ENCODE data around the gene CS. TPM values are rescaled to one million over a fixed set of nuclear protein-coding genes. Genes with fewer than 3 reads are reported as not detected.

The CS gene
- polyA plus RNA-seq, 3 donors: 55.7 to 156 (median 86.1) TPM

DNA sequence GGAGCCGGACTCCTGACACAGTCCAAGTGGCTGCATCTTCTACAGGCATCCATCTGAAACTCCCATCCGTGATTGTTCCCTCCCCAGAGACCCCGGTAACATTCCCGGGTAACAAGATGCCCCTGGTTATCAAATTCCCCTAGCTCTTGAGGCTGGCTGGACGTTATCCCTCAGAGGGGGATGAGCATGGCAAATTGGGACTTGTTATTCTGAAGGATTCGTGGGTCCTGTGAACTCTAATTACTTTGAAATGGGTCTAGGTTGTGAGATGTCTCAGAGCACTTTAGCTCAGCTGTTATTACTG lies 34.3 kb upstream of the CS start:
- Histone ChIP-seq H3K79me2 (ENCODE audit: insufficient read depth, low read length) (peaks cover 17% of the 10 kb centered on the region), H3K9me3 (replicated peaks in 1 of 2; ENCODE audit: control insufficient read depth in 1 of 2, insufficient read depth in 1 of 2, low read length in 2 of 2) (no peaks in the 10 kb centered on the region), H2AFZ (ENCODE audit: insufficient read depth, low read depth, low read length, poor library complexity, severe bottlenecking) (peak overlapping the region; percentile 82), H3K4me2 (replicated peaks; ENCODE audit: extremely low read depth, low read length, poor library complexity, severe bottlenecking) (peak overlapping the region; percentile 83), H3K27me3 (ENCODE audit: control insufficient read depth in 2 of 2, insufficient read depth in 2 of 2, low read length in 2 of 2) (no peaks in the 10 kb centered on the region), H3K27ac (ENCODE audit: low read depth in 1 of 2, low read length in 2 of 2) (peak overlapping the region; percentile 94 to 99), H3K4me3 (replicated peaks in 1 of 3; ENCODE audit: low read depth in 2 of 3, low read length in 3 of 3) (peak overlapping the region; percentile 50 to 79 (median 64)), H3K4me1 (ENCODE audit: control insufficient read depth in 1 of 2, insufficient read depth in 2 of 2, low read length in 2 of 2) (peaks cover 59 to 61% of the 10 kb centered on the region in 2 donors), H3K36me3 (replicated peaks in 1 of 2; ENCODE audit: control insufficient read depth in 1 of 2, insufficient read depth in 2 of 2, low read length in 2 of 2) (no peaks in the 10 kb centered on the region), H4K20me1 (ENCODE audit: insufficient read depth, low read length) (no peaks in the 10 kb centered on the region), H3K9ac (ENCODE audit: insufficient read depth, low read length, poor library complexity, severe bottlenecking) (peak overlapping the region; percentile 90)
- Mint-ChIP-seq H3K36me3 (peaks cover 3 to 8% of the 10 kb centered on the region in 2 donors), H3K4me3 (peak overlapping the region; percentile 83 to 94), H3K27ac (peak overlapping the region; percentile 99 to 100 (median 100)), H3K4me1 (peaks cover 59% of the 10 kb centered on the region), H3K27me3 (ENCODE audit: low read depth in 3 of 3) (peaks cover 0 to 3% (median 2%) of the 10 kb centered on the region in 3 donors), H3K9me3 (peaks cover 0 to 3% (median 0%) of the 10 kb centered on the region in 7 donors)
- no CpG with 5 or more reads among the region's 6 CpGs for WGBS (ENCODE audit: insufficient coverage)
- TF ChIP-seq, protein P1, sequence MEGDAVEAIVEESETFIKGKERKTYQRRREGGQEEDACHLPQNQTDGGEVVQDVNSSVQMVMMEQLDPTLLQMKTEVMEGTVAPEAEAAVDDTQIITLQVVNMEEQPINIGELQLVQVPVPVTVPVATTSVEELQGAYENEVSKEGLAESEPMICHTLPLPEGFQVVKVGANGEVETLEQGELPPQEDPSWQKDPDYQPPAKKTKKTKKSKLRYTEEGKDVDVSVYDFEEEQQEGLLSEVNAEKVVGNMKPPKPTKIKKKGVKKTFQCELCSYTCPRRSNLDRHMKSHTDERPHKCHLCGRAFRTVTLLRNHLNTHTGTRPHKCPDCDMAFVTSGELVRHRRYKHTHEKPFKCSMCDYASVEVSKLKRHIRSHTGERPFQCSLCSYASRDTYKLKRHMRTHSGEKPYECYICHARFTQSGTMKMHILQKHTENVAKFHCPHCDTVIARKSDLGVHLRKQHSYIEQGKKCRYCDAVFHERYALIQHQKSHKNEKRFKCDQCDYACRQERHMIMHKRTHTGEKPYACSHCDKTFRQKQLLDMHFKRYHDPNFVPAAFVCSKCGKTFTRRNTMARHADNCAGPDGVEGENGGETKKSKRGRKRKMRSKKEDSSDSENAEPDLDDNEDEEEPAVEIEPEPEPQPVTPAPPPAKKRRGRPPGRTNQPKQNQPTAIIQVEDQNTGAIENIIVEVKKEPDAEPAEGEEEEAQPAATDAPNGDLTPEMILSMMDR (IDR thresholded peaks at IDR 0.05): peak; percentile 38
- no peak for DNase-seq
- intact Hi-C loops (cut with micrococcal nuclease): loop anchor here in 1 of 2 donors (10.0 kb wide), 1 partner anchor 130 kb away; the partner anchor contains the start of gene SPRYD4

DNA sequence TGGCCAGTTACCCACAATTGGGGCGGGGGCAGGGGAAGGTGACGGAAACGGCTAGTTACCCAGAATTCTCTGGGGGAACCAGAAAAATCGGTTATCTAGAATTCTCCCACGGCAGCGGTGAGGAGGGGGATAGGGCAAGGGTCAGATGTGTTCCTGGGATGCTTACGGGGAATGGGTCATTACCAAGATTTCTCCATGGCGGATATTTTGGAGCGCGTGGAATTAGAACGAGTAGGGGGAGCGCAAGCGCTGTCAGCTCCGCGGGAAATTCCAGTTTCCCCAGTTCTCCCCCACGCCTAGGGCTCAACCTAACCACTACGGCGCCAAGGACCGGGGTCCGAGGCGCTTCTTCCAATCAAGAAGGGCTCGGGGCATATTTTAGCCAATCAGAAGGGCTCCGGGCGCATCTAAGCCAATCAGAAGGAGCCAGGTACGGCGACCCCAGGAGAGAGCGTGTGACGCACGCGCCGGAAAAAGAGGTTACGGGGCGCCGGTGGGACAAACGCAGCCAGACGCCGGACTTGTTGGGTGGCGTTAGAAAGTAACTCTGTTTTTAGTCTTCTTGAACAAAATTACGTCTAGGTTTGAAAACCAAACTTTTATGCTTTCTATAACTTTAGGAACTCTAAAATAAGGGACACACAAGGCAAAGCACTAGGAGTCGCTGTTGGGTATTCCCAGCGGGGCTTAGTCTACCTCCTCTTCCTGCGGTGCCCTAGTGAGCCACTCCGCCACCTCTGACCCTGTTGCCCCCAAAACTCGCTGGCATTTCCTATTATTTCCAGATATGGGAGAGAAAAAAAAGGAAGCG lies 33.8 kb upstream of the CS start, which contains the start of gene PAN2:
TSS of gene PAN2 (minus strand) at position 322 of the 811 bp plus-strand sequence. CDS start 906 bp downstream, outside the sequence.
- Histone ChIP-seq H2AFZ (ENCODE audit: insufficient read depth, low read depth, low read length, poor library complexity, severe bottlenecking) (peak within 1 kb of the TSS; percentile 82), H3K27ac (ENCODE audit: low read depth in 1 of 2, low read length in 2 of 2) (peak within 1 kb of the TSS; percentile 94 to 99), H3K79me2 (ENCODE audit: insufficient read depth, low read length) (peaks cover 17% of the 10 kb centered on the region), H3K4me3 (replicated peaks in 1 of 3; ENCODE audit: low read depth in 2 of 3, low read length in 3 of 3) (peak within 1 kb of the TSS; percentile 50 to 79 (median 64)), H4K20me1 (ENCODE audit: insufficient read depth, low read length) (no peaks in the 10 kb centered on the region), H3K36me3 (replicated peaks in 1 of 2; ENCODE audit: control insufficient read depth in 1 of 2, insufficient read depth in 2 of 2, low read length in 2 of 2) (no peaks in the 10 kb centered on the region), H3K9me3 (replicated peaks in 1 of 2; ENCODE audit: control insufficient read depth in 1 of 2, insufficient read depth in 1 of 2, low read length in 2 of 2) (no peaks in the 10 kb centered on the region), H3K9ac (ENCODE audit: insufficient read depth, low read length, poor library complexity, severe bottlenecking) (peak within 1 kb of the TSS; percentile 90), H3K4me1 (ENCODE audit: control insufficient read depth in 1 of 2, insufficient read depth in 2 of 2, low read length in 2 of 2) (peaks cover 53 to 56% of the 10 kb centered on the region in 2 donors), H3K27me3 (ENCODE audit: control insufficient read depth in 2 of 2, insufficient read depth in 2 of 2, low read length in 2 of 2) (no peaks in the 10 kb centered on the region), H3K4me2 (replicated peaks; ENCODE audit: extremely low read depth, low read length, poor library complexity, severe bottlenecking) (peak within 1 kb of the TSS; percentile 83)
- DNase-seq: peak; percentile 93 to 97 (median 93)
- H3K27ac Mint-ChIP-seq: peak within 1 kb of the TSS; percentile 99 to 100 (median 100)
- H3K36me3 Mint-ChIP-seq: peaks cover 3 to 8% of the 10 kb centered on the region in 2 donors
- peaks cover 0 to 3% (median 0%) of the 10 kb centered on the region in 7 donors for H3K9me3 Mint-ChIP-seq
- TF ChIP-seq, protein P1 (IDR thresholded peaks at IDR 0.05): peak; percentile 74
- peak within 1 kb of the TSS; percentile 83 to 94 for H3K4me3 Mint-ChIP-seq
- peaks cover 0 to 3% (median 2%) of the 10 kb centered on the region in 3 donors for H3K27me3 Mint-ChIP-seq (ENCODE audit: low read depth in 3 of 3)
- peaks cover 53% of the 10 kb centered on the region for H3K4me1 Mint-ChIP-seq
- intact Hi-C loops (cut with micrococcal nuclease): loop anchor here in 1 of 2 donors (2.0 to 10.0 kb wide), 2 partner anchors 17 to 131 kb away; partner anchors contain the start of gene SPRYD4
- WGBS (ENCODE audit: insufficient coverage): 0% methylated on average over 27 of the region's 45 CpGs

Data from CD14-positive monocyte (primary cell).